GM23338 (cell line): ENCODE results near the gene NPHP4. TPM values are rescaled to one million over a fixed set of nuclear protein-coding genes. Genes with fewer than 3 reads are reported as not detected.

Experiments
- ATAC-seq: fragments of 200-7000 bp; cut with Tn5 transposase; 3 replicates; pipeline ENCODE4 v1.9.1; 2020
- DNase-seq: peaks from one replicate; pipeline ENCODE4 v3.0.0-alpha.2; 2015; ENCODE audit warnings: low spot score
- H2AFZ ChIP-seq: fragments of 200-600 bp; sonication (generic); 2 replicates; pipeline ENCODE4 v1.8.0; 2016; ENCODE audit warnings: antibody characterized with exemption, mild to moderate bottlenecking, moderate library complexity
- H3F3A ChIP-seq: fragments of 200-600 bp; sonication (generic); replicated peaks from 2 replicates; pipeline ENCODE4 v1.8.0; 2017; ENCODE audit warnings: antibody characterized with exemption, mixed run types, low read depth
- H3K27ac ChIP-seq: fragments of 200-600 bp; sonication (generic); 2 replicates; pipeline ENCODE4 v1.6.1; 2016; ENCODE audit warnings: low read depth
- H3K27me3 ChIP-seq: fragments of 200-600 bp; sonication (generic); 2 replicates; pipeline ENCODE4 v1.8.0; 2016; ENCODE audit warnings: mild to moderate bottlenecking, mixed run types, moderate library complexity; ENCODE audit not compliant: insufficient read depth
- H3K36me3 ChIP-seq: fragments of 200-600 bp; sonication (generic); 2 replicates; pipeline ENCODE4 v1.8.0; 2016; ENCODE audit warnings: mild to moderate bottlenecking; ENCODE audit not compliant: insufficient read depth
- H3K4me1 ChIP-seq: fragments of 200-600 bp; sonication (generic); 2 replicates; pipeline ENCODE4 v1.8.0; 2016; ENCODE audit warnings: mild to moderate bottlenecking, moderate library complexity; ENCODE audit not compliant: insufficient read depth
- H3K4me2 ChIP-seq: fragments of 200-600 bp; sonication (generic); 2 replicates; pipeline ENCODE4 v1.7.1; 2017; ENCODE audit warnings: mixed run types
- H3K4me3 ChIP-seq: fragments of 200-600 bp; sonication (generic); 2 replicates; pipeline ENCODE4 v1.6.1; 2016; ENCODE audit warnings: mixed run types
- H3K79me2 ChIP-seq: fragments of 200-600 bp; sonication (generic); replicated peaks from 2 replicates; pipeline ENCODE4 v1.8.0; 2017; ENCODE audit warnings: mild to moderate bottlenecking; ENCODE audit not compliant: insufficient read depth
- H3K9me2 ChIP-seq: fragments of 200-600 bp; sonication (generic); 2 replicates; pipeline ENCODE4 v1.8.0; 2017; ENCODE audit not compliant: insufficient read depth
- H4K20me1 ChIP-seq: fragments of 200-600 bp; sonication (generic); replicated peaks from 2 replicates; pipeline ENCODE4 v1.8.0; 2017; ENCODE audit warnings: mild to moderate bottlenecking; ENCODE audit not compliant: insufficient read depth
- H3K27ac Mint-ChIP-seq: 2 replicates; pipeline ENCODE4 v1.8.0; 2020; ENCODE audit warnings: inconsistent platforms, mild to moderate bottlenecking, moderate library complexity, mixed read lengths
- H3K27me3 Mint-ChIP-seq: 3 replicates; pipeline ENCODE4 v1.8.0; 2022; ENCODE audit warnings: low read depth, mild to moderate bottlenecking, moderate library complexity, mixed read lengths, inconsistent platforms; ENCODE audit not compliant: insufficient read depth, poor library complexity
- H3K36me3 Mint-ChIP-seq: 3 replicates; pipeline ENCODE4 v1.8.0; 2021; ENCODE audit warnings: low read depth, mild to moderate bottlenecking, inconsistent platforms, moderate library complexity, mixed read lengths
- H3K4me1 Mint-ChIP-seq: 3 replicates; pipeline ENCODE4 v1.8.0; 2020; ENCODE audit warnings: mild to moderate bottlenecking, inconsistent platforms, mixed read lengths
- H3K4me3 Mint-ChIP-seq: 3 replicates; pipeline ENCODE4 v1.8.0; 2021; ENCODE audit warnings: moderate library complexity, mild to moderate bottlenecking, inconsistent platforms, mixed read lengths
- H3K9me3 Mint-ChIP-seq: 3 replicates; pipeline ENCODE4 v1.8.0; 2020; ENCODE audit warnings: moderate library complexity, mild to moderate bottlenecking, inconsistent platforms, mixed read lengths
- CREB1 ChIP-seq: fragments of 250-450 bp; sonication (Bioruptor Pico); IDR thresholded peaks from 2 replicates; pipeline ENCODE4 v1.5.0; 2020; ENCODE audit warnings: low read depth, mild to moderate bottlenecking, moderate library complexity
- EZH2 ChIP-seq: fragments of 200-600 bp; sonication (generic); IDR thresholded peaks from one replicate; pipeline ENCODE4 v1.8.0; 2017; ENCODE audit warnings: antibody characterized with exemption, mild to moderate bottlenecking, low read depth; ENCODE audit not compliant: unreplicated experiment
- EZH2phosphoT487 ChIP-seq: fragments of 200-600 bp; sonication (generic); IDR thresholded peaks from one replicate; pipeline ENCODE4 v1.8.1; 2018; ENCODE audit warnings: antibody characterized with exemption; ENCODE audit not compliant: unreplicated experiment
- JUNB ChIP-seq: IDR thresholded peaks from one replicate; pipeline ENCODE4 v1.6.1; 2016; ENCODE audit warnings: antibody characterized with exemption; ENCODE audit not compliant: unreplicated experiment
- NANOG ChIP-seq: IDR thresholded peaks from 2 replicates; pipeline ENCODE4 v1.6.1; 2016; ENCODE audit warnings: antibody characterized with exemption, borderline replicate concordance
- POLR2AphosphoS5 ChIP-seq: IDR thresholded peaks from 2 replicates; pipeline ENCODE4 v1.6.1; 2016; ENCODE audit warnings: antibody characterized with exemption, low read depth
- ZNF114 ChIP-seq: fragments of 250-450 bp; sonication (Bioruptor Pico); IDR thresholded peaks from 2 replicates; pipeline ENCODE4 v1.5.0; 2020; ENCODE audit warnings: mild to moderate bottlenecking, moderate library complexity
- ZNF331 ChIP-seq: fragments of 250-450 bp; sonication (Bioruptor Pico); IDR thresholded peaks from 2 replicates; pipeline ENCODE4 v1.5.0; 2020; ENCODE audit warnings: low read depth, mild to moderate bottlenecking, moderate library complexity
- polyA plus RNA-seq: library from polyadenylated mRNA; unstranded; fragments of >200 nt; fragmentation: Nextera tagmentation; extraction: Ambion mirVana; gene quantifications from 2 replicates; pipeline ENCODE4 v1.2.1, GENCODE V29; 2016
- total RNA-seq: library from RNA; depleted of rRNA; stranded (reverse); fragments of >200 nt; shearing (Covaris generic); gene quantifications from 2 replicates; pipeline ENCODE4 v1.2.3, GENCODE V29; 2014
- TF ChIP-seq, protein P1 (sequence below): IDR thresholded peaks from one replicate; pipeline ENCODE4 v1.6.1; 2018; ENCODE audit warnings: antibody characterized with exemption; ENCODE audit not compliant: unreplicated experiment
- TF ChIP-seq, protein P2 (sequence below), 2 experiments: fragments of 200-600 bp in 1 of 2; sonication (generic) in 1 of 2; conservative IDR thresholded peaks; 2 replicates each; pipeline versions ENCODE4 v1.5.1 to v1.6.1; 2016 to 2017; ENCODE audit warnings: antibody characterized with exemption in 2 of 2, low read depth in 2 of 2, mild to moderate bottlenecking in 2 of 2, moderate library complexity in 1 of 2
- TF ChIP-seq, protein P3 (sequence below): IDR thresholded peaks from 2 replicates; pipeline ENCODE4 v1.6.1; 2016; ENCODE audit warnings: antibody characterized with exemption

NPHP4 gene
- total and polyA plus RNA-seq, 2 experiments from 2014 or later, result 2.5 to 12.4 TPM

DNA sequence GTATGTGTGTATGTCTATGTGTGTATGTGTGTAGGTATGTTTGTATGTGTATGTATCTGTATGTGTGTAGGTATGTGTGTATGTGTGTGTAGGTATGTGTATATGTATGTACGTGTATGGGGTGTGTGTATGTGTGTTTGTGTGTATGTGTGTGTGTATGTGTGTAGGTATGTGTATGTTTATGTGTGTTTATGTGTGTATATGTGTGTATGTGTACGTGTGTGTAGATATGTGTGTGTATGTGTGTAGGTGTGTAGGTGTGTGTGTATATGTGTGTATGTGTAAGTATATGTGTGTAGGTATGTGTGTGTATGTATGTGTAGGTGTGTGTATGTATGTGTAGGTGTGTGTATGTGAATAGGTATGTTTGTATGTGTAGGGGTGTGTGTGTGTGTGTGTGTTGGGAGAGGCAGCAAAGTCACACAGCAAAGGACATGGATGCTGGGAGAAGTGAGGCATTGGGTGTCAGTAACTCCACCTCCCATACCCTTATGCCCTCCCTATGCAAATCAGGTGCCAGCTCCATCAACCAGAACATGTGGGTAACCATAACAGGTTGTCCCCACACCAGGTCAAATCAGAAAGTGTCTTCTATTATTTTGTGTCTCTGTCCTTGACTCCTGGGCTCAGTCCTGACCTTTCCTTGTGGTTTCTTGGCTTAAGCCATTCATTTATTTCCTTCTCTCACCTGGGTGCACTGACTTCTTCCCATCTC is 38.5 kb upstream of the NPHP4 start:
- Mint-ChIP-seq H3K36me3 (no peaks in the 10 kb centered on the region), H3K4me1 (peaks cover 10% of the 10 kb centered on the region), H3K4me3 (no peak overlapping the region), H3K27ac (no peak overlapping the region), H3K27me3 (peaks cover 20% of the 10 kb centered on the region), H3K9me3 (no peaks in the 10 kb centered on the region)
- Histone ChIP-seq H4K20me1 (no peaks in the 10 kb centered on the region), H3K27me3 (no peaks in the 10 kb centered on the region), H3K27ac (no peak overlapping the region), H3K79me2 (no peaks in the 10 kb centered on the region), H2AFZ (no peak overlapping the region), H3K4me1 (no peaks in the 10 kb centered on the region; the same call in 1 of the 2 replicates), H3K4me2 (no peak overlapping the region), H3K36me3 (no peaks in the 10 kb centered on the region), H3F3A (0 out of 2 replicates have a peak, but pooled peaks cover 3% of the 10 kb centered on the region), H3K9me2 (no peaks in the 10 kb centered on the region), H3K4me3 (no peak overlapping the region)
- no peak for DNase-seq
- no peak for ATAC-seq
- TF ChIP-seq POLR2AphosphoS5, result no peak
- no peak for TF ChIP-seq ZNF114
- TF ChIP-seq EZH2phosphoT487, result no peak
- TF ChIP-seq CREB1, result no peak

DNA sequence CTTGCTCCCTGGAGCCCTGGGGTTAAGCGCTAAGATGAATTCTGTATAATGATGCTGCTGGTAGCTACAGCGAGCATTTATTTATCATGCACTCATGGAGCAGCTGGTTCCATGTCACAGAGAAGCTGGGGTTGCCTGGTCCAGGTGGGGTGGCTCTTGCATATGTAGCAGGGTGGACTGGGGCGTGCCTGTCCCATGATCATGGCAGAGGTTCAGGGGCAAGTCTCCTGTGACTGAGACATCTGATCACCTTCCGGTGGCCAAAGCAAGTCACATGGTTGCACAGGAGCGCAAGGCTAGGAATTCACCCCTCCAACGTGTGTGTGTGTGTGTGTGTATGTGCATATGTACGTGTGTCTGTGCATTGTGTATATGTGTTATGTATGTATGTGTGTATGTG is 37.9 kb upstream of the NPHP4 start:
- Histone ChIP-seq H2AFZ (no peak overlapping the region), H3K4me2 (no peak overlapping the region), H3K9me2 (no peaks in the 10 kb centered on the region), H3K4me3 (no peak overlapping the region), H3K27me3 (no peaks in the 10 kb centered on the region), H3K79me2 (no peaks in the 10 kb centered on the region), H3K4me1 (no peaks in the 10 kb centered on the region; the same call in 1 of the 2 replicates), H3F3A (0 out of 2 replicates have a peak, but pooled peaks cover 3% of the 10 kb centered on the region), H3K36me3 (no peaks in the 10 kb centered on the region), H4K20me1 (no peaks in the 10 kb centered on the region), H3K27ac (no peak overlapping the region)
- Mint-ChIP-seq H3K27me3 (peaks cover 16% of the 10 kb centered on the region), H3K36me3 (no peaks in the 10 kb centered on the region), H3K4me3 (no peak overlapping the region), H3K9me3 (no peaks in the 10 kb centered on the region), H3K4me1 (peaks cover 10% of the 10 kb centered on the region), H3K27ac (no peak overlapping the region)
- no peak for TF ChIP-seq ZNF331 (CRISPR knock-in tag)
- no peak for DNase-seq
- ATAC-seq, result no peak

DNA sequence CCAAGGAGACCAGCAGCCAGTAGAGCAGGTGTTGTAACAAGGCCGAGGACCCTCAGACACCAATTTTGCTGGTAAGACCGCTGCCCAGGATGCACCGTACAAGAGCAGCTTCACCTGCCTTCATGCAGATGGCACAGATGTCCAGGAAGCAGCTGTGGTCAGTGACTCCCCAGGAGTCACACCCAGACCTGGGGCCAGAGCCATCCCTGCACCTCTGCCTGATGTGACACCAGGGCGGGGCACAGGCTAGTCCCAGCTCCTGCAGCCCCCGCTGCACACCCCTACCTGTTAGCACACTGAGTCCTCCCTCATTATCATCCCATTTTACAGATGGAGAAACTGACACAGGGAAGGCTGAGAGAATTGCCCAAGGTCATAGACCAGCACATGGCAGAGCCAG is 37.1 kb upstream of the NPHP4 start:
- Histone ChIP-seq H3K79me2 (no peaks in the 10 kb centered on the region), H4K20me1 (no peaks in the 10 kb centered on the region), H2AFZ (no peak overlapping the region), H3K4me3 (no peak overlapping the region), H3K27me3 (no peaks in the 10 kb centered on the region), H3K4me1 (no peaks in the 10 kb centered on the region; the same call in 1 of the 2 replicates), H3K36me3 (no peaks in the 10 kb centered on the region), H3K9me2 (no peaks in the 10 kb centered on the region), H3F3A (0 out of 2 replicates have a peak, but pooled peaks cover 3% of the 10 kb centered on the region), H3K4me2 (no peak overlapping the region), H3K27ac (no peak overlapping the region)
- Mint-ChIP-seq H3K27me3 (peaks cover 18% of the 10 kb centered on the region), H3K9me3 (no peaks in the 10 kb centered on the region), H3K4me3 (no peak overlapping the region), H3K4me1 (peaks cover 8% of the 10 kb centered on the region), H3K27ac (no peak overlapping the region), H3K36me3 (no peaks in the 10 kb centered on the region)
- no peak for DNase-seq
- no peak for TF ChIP-seq CREB1
- no peak for TF ChIP-seq NANOG
- TF ChIP-seq, protein P1, sequence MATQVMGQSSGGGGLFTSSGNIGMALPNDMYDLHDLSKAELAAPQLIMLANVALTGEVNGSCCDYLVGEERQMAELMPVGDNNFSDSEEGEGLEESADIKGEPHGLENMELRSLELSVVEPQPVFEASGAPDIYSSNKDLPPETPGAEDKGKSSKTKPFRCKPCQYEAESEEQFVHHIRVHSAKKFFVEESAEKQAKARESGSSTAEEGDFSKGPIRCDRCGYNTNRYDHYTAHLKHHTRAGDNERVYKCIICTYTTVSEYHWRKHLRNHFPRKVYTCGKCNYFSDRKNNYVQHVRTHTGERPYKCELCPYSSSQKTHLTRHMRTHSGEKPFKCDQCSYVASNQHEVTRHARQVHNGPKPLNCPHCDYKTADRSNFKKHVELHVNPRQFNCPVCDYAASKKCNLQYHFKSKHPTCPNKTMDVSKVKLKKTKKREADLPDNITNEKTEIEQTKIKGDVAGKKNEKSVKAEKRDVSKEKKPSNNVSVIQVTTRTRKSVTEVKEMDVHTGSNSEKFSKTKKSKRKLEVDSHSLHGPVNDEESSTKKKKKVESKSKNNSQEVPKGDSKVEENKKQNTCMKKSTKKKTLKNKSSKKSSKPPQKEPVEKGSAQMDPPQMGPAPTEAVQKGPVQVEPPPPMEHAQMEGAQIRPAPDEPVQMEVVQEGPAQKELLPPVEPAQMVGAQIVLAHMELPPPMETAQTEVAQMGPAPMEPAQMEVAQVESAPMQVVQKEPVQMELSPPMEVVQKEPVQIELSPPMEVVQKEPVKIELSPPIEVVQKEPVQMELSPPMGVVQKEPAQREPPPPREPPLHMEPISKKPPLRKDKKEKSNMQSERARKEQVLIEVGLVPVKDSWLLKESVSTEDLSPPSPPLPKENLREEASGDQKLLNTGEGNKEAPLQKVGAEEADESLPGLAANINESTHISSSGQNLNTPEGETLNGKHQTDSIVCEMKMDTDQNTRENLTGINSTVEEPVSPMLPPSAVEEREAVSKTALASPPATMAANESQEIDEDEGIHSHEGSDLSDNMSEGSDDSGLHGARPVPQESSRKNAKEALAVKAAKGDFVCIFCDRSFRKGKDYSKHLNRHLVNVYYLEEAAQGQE, result no peak
- TF ChIP-seq, protein P2, sequence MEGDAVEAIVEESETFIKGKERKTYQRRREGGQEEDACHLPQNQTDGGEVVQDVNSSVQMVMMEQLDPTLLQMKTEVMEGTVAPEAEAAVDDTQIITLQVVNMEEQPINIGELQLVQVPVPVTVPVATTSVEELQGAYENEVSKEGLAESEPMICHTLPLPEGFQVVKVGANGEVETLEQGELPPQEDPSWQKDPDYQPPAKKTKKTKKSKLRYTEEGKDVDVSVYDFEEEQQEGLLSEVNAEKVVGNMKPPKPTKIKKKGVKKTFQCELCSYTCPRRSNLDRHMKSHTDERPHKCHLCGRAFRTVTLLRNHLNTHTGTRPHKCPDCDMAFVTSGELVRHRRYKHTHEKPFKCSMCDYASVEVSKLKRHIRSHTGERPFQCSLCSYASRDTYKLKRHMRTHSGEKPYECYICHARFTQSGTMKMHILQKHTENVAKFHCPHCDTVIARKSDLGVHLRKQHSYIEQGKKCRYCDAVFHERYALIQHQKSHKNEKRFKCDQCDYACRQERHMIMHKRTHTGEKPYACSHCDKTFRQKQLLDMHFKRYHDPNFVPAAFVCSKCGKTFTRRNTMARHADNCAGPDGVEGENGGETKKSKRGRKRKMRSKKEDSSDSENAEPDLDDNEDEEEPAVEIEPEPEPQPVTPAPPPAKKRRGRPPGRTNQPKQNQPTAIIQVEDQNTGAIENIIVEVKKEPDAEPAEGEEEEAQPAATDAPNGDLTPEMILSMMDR (conservative IDR thresholded peaks at IDR 0.05; ENCODE audit: low read depth in 2 of 2), result no peak
- TF ChIP-seq POLR2AphosphoS5, result no peak
- TF ChIP-seq, protein P3, sequence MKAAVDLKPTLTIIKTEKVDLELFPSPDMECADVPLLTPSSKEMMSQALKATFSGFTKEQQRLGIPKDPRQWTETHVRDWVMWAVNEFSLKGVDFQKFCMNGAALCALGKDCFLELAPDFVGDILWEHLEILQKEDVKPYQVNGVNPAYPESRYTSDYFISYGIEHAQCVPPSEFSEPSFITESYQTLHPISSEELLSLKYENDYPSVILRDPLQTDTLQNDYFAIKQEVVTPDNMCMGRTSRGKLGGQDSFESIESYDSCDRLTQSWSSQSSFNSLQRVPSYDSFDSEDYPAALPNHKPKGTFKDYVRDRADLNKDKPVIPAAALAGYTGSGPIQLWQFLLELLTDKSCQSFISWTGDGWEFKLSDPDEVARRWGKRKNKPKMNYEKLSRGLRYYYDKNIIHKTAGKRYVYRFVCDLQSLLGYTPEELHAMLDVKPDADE, result no peak
- TF ChIP-seq JUNB, result no peak
- TF ChIP-seq ZNF331 (CRISPR knock-in tag), result no peak
- TF ChIP-seq ZNF114, result no peak
- no peak for TF ChIP-seq EZH2
- no peak for ATAC-seq
